Measurements from ENCODE around the gene UBA5.
"Not testable (repeated sequence)": the region's sequence is repeated elsewhere in the genome, so short reads cannot be mapped to it uniquely, and the experiment has no call there.

The UBA5 gene

DNA sequence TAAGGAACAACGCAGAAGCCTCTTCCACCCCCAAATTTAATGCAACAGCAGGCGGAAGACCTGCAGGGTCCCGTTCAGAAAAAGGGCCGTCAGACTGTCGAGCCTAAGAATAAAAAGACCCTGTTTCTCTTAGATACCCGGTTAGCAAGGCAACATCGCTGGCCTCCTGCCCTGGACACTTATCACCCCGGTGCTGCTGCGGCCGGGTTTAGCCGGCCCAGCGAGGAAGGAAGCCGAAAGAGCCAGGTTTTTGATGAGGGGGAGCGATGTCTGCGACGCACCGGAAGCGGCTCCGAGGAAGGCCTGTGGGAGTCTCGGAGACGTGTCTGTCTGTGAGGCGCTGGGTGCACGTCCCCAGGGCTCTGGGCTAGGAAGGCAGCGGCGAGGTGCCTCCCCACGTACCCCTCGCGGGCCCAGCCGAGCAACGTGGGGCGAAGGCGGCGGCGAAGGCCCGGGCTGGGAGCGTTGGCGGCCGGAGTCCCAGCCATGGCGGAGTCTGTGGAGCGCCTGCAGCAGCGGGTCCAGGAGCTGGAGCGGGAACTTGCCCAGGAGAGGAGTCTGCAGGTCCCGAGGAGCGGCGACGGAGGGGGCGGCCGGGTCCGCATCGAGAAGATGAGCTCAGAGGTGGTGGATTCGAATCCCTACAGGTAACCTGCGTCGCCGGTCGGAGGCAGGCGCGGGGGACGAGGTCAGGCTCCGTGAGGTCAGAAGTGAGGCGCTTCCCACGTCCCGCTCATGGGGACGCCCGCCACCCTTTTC, at the start of gene UBA5:
UBA5 (plus strand) TSS at position 278 of the 759 bp plus-strand sequence; CDS start at position 487, 209 bp downstream.
- peak; percentile 42 to 50 for DNase-seq (ENCODE audit: low read depth in 2 of 2)

DNA sequence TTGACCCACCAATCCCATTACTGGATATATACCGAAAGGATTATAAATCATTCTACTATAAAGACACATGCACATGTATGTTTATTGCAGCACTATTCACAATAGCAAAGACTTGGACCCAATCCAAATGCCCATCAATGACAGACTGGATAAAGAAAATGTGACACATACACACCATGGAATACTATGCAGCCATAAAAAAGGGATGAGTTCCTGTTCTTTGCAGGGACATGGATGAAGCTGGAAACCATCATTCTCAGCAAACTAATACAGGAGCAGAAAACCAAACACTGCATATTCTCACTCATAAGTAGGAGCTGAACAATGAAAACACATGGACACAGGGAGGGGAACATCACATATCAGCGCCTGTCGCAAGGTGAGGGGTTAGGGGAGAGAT, 44.8 kb upstream of the UBA5 start:
- not testable (repeated sequence) for DNase-seq (ENCODE audit: low read depth in 2 of 2)

DNA sequence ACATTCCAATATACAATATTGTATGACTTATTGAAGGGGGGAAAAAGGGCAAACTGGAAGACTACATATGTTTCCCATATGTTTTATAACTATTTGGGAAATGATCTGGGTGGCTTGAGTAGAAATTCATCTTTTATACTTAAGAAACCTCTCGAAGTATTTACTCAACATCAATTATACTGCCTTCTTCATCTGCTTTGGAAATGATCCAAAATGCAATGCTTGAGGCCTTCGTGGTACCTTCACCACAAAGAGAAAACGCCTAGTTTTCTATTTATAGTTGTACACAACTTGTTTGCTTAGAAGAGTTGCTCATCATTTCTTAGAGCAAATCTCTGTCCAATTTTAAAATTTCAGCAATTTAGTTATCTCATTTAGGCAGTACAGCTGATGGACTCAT, 44.2 kb upstream of the UBA5 start:
- no peak for DNase-seq (ENCODE audit: low read depth in 2 of 2)

DNA sequence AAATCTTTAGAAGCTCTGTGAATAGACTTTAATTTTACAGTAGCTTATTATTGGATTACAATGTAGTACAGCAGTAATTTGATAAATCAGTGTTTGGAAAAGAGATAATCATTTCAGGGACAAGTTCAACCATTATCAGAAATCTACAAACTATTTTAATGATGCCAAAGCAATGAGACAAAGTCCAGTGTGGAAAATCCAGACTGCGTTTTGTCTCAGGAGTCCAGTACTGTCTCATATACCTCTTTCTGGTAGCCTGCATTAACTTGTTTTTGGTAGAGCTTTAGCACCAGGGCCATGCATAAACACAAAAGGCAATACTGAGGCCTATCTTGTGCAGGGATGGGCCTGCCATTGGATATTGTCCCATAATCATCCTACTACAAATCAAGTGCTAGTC, 43.3 kb upstream of the UBA5 start:
- DNase-seq (ENCODE audit: low read depth in 2 of 2): no peak

DNA sequence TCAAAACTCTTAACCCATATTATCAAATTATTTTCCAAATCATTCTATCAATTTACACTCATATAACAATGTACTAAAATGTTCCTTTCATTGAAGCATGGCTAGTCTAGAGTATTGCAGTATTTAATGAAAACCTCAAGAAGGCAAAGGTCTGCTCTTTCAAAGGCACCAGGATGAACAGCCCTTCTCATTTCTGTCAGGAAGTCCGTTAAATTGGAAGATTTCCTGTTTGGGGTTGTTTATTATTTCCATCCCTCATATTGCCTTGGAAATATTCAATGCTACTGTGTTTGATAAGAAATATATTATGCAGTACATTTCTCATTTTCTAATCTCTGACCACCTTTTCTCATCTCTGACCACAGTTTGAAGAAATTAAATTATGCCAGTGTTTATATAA, 38.0 kb upstream of the UBA5 start:
- no peak for DNase-seq (ENCODE audit: low read depth in 2 of 2)

DNA sequence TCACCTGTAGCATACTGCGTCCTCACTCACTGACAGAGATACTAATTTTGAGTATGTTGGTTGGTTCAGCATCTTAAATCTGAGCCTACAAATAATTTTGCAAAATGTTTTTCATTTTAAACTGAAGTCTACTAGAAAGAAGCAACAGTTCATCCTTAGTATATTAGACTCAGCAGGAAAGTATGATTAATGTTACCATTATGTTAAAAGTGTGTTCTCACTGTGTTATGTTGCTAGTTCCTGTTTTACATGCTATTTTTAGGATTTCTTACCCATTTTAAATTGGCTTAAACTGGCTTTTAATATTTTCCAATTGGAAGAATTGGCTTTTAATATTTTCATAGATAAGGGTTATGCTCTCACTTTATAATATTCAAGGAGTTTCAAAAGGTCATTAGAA, 37.4 kb upstream of the UBA5 start:
- no peak for DNase-seq (ENCODE audit: low read depth in 2 of 2)

DNA sequence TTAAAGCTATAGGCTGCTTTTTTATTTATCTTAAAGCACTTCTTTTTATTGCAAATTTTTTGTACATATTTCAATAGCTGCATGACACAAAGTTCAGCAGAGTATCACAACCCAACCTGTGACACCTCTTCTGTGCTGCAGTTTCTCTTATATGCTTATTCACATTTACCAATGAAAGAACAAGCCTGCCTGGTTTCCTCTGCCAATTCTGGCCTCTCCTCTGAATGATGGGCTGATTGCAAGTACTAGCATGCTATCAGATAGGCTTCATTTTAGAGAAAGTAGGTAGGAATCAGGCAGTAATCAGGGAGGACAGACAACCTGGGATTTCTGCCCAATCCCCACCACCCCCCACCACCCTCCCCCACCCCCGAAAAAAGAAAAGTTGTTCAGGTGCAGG, 36.5 kb upstream of the UBA5 start:
- no peak for DNase-seq (ENCODE audit: low read depth in 2 of 2)

DNA sequence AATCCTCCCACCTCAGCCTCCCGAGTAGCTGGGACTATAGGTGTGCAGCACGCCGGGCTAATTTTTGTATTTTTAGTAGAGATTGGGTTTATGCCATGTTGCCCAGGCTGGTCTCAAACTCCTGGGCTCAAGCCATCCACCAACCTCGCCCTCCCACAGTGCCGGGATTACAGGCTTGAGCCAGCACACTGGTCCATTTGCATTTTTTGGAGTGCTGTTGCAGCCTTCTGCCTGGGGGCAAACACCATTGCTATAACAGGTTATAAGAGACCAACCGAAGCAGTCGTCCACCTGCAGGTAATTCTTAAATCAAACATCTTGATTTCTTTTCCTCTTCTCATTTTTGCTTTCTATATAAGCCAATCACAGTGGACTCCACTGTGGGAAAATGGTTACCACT, 35.3 kb upstream of the UBA5 start:
- no peak for DNase-seq (ENCODE audit: low read depth in 2 of 2)

DNA sequence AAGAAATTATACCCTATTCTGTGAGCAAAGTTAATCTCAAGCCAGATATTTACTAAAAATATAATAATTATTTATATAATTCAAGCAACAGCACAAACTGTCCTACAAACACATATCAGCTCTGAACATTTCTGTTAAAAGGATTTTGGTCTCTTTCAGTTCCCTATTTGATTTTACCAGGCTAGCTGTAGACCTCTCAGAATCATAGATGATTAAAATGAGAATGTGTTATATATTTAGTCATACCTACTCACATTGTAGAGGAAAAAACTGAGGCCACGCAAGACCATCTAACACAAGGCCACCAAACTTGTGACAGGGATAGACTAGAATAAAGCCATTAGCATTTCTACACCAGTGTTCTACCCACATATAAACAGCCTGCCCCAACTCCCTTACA, 34.5 kb upstream of the UBA5 start:
- no peak for DNase-seq (ENCODE audit: low read depth in 2 of 2)

DNA sequence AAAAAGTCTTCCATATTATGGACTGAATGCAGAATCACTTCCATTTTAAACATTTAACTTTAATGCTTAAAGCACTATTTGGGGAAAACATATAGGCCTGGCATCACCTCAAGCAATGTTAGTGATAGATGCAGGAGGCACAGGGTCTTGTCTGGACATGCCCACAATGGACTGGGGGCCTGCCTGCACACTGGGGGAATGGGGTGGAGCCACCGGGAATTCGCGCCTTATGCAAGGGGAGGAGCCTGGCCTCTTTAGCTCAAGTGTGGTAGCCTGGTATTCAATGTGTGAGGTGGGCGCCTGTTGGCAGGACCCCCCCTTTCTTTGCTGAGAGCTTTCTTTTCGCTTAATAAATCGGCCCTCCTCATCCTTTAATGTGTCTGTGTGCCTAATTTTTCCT, 33.2 kb upstream of the UBA5 start:
- no peak for DNase-seq (ENCODE audit: low read depth in 2 of 2)

DNA sequence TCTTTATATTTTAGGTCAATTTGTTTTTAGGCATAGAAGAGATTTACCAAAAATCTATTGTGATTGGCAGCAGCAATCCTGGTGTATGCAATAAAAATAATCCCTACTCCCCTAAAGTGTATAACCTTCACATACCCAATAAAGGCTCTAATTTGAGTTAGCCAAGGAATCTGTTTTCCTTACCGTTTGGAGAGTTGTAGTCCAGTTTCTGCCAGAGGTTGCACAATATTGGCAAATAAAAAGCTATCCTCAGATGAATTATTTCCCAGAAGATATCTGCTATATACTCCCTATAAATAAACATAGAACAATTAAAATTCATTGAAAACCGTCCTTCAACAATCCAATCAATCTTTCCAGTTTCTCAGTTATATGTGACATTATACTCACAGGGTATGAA, 32.0 kb upstream of the UBA5 start:
- DNase-seq (ENCODE audit: low read depth in 2 of 2): no peak

DNA sequence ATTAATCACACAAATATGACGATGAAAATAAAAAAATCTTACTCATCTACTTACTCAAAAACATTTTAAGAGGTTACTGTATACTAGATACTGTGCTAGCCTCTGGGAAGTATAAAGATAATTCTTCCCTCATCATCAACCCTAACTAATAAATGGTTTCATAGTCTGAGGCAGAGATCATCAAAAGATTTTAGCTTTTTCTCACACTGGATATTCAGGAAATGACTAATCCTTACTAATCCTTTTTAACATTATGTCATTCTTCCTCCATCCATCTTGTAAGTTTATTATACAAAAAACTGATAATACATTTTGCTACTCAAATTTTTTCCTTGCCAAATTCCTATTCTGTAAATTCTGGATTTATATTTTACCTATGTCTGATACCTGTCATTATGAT, 30.2 kb upstream of the UBA5 start:
- no peak for DNase-seq (ENCODE audit: low read depth in 2 of 2)

DNA sequence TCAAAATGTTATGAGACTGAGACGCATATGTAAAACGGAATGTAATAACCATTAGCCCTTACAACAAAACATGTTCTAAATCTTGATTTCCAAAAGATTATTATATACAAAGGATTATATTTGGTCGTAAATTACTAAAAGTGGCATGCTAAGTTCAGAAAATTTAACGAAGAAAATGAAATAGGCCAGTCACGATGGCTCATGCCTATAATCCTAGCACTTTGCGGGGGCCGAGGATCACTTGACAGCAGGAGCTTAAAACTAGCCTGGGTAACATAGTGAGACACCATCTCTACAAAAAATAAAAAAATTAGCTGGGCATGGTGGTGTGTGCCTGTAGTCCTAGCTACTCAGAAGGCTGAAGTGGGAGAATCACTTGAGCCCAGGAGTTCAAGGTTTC, 29.5 kb upstream of the UBA5 start:
- DNase-seq (ENCODE audit: low read depth in 2 of 2): no peak

DNA sequence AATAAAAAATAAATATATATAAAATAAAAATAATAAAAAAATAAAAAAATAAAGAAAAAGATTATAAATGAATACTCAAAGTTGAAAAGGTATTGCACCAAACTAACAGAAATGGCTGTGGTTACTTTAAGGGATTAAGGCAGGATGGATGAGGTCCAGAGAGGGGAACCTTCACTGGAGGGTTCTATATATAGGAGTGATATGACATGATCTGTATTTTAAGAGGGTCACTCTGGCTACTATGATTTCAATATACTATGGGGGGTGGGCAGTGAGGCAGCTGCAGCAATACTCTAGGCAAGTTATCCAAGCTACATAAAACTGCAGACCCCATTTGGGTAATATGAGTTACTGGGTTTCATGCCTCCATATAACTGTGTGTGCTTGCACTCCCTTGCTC, 25.1 kb upstream of the UBA5 start:
- no peak for DNase-seq (ENCODE audit: low read depth in 2 of 2)

DNA sequence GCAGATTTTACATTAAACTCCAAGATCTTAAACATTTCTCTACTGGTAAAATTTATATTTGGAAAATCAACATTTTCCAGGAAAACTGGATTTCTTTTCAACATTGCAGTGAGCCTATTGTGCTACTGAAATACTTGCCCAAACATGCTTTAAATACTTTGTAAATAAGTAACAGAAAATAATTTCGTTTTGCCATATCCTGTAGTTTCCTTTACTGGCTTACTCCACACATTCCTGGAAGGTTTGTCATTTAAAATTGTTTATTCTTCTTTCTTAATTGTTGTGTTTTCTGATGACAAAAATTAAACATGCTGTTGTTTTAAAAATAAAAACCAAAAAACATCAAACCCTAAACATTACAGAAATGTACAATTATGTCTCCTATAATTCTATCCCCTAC, 22.5 kb upstream of the UBA5 start:
- no peak for DNase-seq (ENCODE audit: low read depth in 2 of 2)

DNA sequence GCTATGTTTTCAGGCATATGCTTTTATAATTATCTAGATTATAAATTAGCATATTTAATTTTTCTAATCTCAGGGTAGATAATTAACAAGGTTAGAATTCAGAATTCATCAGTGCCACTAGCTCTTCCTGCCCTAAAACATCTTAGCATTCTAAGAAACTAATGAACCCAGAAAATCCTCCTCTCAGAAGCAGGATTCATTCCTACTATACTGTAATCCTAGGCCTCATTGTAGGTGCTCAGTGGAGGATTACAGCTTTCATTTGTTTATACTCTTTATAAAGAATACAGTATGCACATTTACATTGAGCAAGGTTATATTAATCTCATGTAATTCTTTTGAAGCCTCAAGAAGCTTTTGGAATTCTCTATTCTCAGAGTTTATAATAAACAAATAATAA, 21.4 kb upstream of the UBA5 start:
- no peak for DNase-seq (ENCODE audit: low read depth in 2 of 2)

DNA sequence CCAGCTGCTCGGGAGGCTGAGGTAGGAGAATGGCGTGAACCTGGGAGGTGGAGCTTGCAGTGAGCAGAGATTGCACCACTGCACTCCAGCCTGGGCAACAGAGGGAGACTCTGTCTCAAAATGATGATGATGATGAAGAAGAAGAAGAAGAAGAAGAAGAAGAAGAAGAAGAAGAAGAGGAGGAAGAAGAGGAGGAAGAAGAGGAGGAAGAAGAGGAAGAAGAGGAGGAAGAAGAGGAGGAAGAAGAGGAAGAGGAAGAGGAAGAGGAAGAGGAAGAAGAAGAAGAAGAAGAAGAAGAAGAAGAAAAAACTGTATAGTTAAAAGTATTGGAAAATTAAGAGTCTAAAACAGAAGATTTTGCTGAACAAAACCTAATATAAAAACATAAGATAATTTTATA, 18.7 kb upstream of the UBA5 start:
- not testable (repeated sequence) for DNase-seq (ENCODE audit: low read depth in 2 of 2)

DNA sequence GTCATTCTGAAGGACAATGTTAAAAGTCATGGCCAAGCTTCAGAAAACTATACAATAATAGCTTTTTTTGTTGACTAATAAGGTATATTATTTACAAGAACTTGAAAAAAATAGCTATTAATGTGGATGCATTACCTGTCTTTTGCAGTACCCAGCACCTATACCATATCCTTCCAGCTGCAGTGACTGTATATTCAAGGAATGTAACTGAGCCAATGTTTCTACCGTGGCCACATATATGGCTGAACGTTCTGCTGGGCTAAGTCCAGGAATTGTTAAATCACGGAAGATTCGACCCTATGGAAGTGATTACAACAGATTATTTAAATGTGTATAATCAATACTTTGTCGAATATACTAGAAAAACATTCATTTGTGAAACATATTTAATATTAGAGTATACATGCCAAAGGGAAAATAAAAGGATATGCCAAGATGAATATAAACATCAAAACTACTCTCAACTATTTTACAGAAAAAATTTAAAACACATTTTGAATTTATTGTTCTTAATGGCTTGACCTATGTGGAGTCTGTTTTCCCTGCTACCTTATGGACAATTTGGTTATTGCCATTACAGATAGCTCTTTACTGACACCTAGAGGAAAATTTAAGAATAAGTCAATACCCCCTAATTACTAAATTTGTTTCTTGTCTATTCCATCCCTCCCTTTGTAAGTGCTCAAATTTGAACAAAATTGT, 18.1 kb upstream of the UBA5 start:
- no peak for DNase-seq (ENCODE audit: low read depth in 2 of 2)

DNA sequence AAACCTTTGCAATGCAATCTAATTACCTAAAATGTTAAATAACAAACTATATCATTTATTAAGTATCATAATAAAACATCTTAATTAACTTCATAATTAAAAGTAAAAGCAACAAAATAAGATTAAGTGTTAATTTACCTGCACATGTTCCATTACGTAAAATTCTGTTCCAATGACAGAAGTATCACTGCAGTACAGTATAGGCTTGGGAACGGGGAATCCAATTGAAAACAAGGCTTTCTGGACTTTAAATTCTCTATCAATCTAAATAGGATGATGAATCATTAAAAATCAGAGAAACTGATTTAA, 17.6 kb upstream of the UBA5 start:
- DNase-seq (ENCODE audit: low read depth in 2 of 2): no peak

DNA sequence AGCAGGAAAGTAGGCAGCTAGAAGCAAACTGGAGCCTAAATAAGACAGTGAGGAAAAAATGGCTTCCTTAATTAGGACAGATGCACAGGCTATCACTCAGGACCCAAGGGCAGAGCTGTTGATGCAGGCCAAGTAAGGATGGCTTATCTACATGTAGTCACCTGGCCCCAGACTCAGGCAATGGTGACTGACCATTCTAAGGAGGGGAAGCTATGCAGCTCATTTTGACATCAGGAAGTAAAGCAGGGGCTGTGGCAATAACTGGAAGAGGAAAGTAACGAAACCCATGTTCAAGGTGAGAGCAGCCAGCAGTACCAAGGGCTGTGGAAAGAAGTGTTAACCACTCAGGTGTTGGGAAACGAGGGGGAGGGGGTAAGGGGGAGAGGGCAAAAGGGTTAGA, 16.8 kb upstream of the UBA5 start:
- no peak for DNase-seq (ENCODE audit: low read depth in 2 of 2)

DNA sequence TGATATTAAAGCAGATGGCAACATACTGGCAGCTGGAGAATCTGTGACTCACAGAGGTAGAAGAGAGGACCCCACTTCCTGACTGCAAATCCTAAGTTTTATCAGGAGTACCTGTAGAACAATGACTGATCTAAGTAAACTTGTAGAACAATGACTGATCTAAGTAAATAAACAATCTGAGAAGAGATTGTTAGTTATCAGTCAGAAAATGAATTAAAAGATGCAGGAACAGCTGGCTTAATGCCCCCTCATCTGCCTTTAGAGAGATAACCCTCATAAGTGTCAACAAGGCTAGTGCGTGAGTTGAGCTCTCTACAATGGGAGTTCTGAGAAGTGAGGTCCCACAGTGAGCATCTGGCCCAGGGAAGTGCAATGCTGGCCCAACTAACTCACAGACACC, 15.1 kb upstream of the UBA5 start:
- no peak for DNase-seq (ENCODE audit: low read depth in 2 of 2)

DNA sequence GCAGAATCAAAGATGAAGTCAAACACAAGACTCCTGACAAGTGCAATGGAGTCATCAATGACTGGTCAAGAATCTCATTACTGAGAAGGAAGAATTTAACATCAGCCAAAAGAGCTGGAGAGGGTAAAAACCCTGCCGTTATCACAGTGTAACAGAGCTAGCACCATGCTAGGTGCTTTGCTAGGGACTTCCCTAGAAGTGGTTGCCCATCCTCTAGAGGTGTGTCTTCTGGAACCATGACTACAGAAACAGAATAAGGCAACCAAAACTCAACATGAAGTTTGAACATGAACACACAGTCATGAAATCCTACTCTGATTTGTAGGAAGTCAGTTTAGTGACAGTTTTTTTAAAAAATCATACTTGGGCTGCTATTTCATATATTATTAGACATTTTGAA, 10.0 kb upstream of the UBA5 start:
- DNase-seq (ENCODE audit: low read depth in 2 of 2): no peak

DNA sequence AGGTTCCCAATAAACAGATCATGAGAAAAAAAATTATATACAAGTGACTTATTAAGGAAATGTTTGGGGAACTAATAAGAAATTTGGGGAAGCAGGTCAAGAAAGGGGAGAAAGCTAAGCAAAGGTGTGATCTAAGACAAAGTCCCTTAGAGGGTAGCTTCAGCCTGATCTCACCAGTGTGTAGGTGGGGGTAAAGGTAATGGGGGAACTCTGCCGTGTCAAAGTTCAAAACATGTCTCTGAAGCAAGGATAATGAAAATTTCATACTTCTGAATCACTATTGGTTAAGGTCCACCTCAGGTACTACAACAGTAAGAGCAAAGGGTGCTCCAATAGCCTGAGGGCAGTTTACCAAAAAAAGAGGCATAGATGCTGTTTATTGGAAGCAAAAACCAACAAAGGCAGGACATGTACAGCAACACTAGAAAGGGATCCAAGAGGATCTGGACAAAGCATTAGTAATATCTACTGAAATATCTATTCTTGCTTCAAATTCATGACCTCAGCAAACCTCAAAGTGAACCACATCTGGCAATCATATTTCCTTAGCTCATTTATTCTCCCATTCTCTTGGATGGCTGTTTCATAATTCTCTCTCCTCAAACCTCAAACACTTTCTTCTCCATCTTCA, 7.4 kb upstream of the UBA5 start:
- no peak for DNase-seq (ENCODE audit: low read depth in 2 of 2)
